WERI-Rb-1 (cell line): ENCODE data around the gene RGSL1.

Source experiments
- DNase-seq: peaks from one replicate; pipeline ENCODE4 v3.0.0-alpha.2; 2020
- H3K27ac ChIP-seq: fragments of 250-450 bp; sonication (Bioruptor Pico); 2 replicates; pipeline ENCODE4 v1.5.1; 2020; ENCODE audit warnings: mild to moderate bottlenecking, moderate library complexity
- H3K27me3 ChIP-seq: fragments of 250-450 bp; sonication (Bioruptor Pico); 2 replicates; pipeline ENCODE4 v1.5.1; 2021; ENCODE audit warnings: mild to moderate bottlenecking, low read depth, moderate library complexity; ENCODE audit not compliant: insufficient read depth, severe bottlenecking
- H3K36me3 ChIP-seq: fragments of 250-450 bp; sonication (Bioruptor Pico); 2 replicates; pipeline ENCODE4 v1.5.1; 2020; ENCODE audit warnings: mild to moderate bottlenecking, moderate library complexity
- H3K4me3 ChIP-seq: 2 replicates; pipeline ENCODE4 v1.5.1; 2011; ENCODE audit warnings: low read depth, mild to moderate bottlenecking, control low read depth, low read length
- H3K9me3 ChIP-seq: fragments of 250-450 bp; sonication (Bioruptor Pico); 2 replicates; pipeline ENCODE4 v1.5.1; 2021; ENCODE audit warnings: mild to moderate bottlenecking, moderate library complexity; ENCODE audit not compliant: severe bottlenecking
- CTCF ChIP-seq: IDR thresholded peaks from 2 replicates; pipeline ENCODE4 v1.5.1; 2011; ENCODE audit warnings: low read depth, mild to moderate bottlenecking, control low read depth, inconsistent platforms, low read length

The RGSL1 gene

GRCh38 chr1:182552527-182552926, 102.6 kb downstream of the RGSL1 start:
- no peaks in the 10 kb centered on the region for H3K9me3 ChIP-seq
- no peak overlapping the region for H3K27ac ChIP-seq
- no peak overlapping the region for H3K4me3 ChIP-seq
- no peaks in the 10 kb centered on the region for H3K36me3 ChIP-seq
- no peak for DNase-seq
- TF ChIP-seq CTCF = no peak
- no peaks in the 10 kb centered on the region for H3K27me3 ChIP-seq

- H3K9me3 ChIP-seq = no peaks in the 10 kb centered on the region
- H3K4me3 ChIP-seq = no peak overlapping the region
- H3K27me3 ChIP-seq = no peaks in the 10 kb centered on the region
- no peak for TF ChIP-seq CTCF
- no peaks in the 10 kb centered on the region for H3K36me3 ChIP-seq
- no peak for DNase-seq
- no peak overlapping the region for H3K27ac ChIP-seq
Observed at GRCh38 chr1:182555493-182555892, 105.5 kb downstream of the RGSL1 start.

GRCh38 chr1:182556279-182556678, 106.3 kb downstream of the RGSL1 start:
- Histone ChIP-seq H3K36me3 (no peaks in the 10 kb centered on the region), H3K27ac (no peak overlapping the region), H3K4me3 (no peak overlapping the region), H3K9me3 (no peaks in the 10 kb centered on the region), H3K27me3 (no peaks in the 10 kb centered on the region)
- no peak for TF ChIP-seq CTCF
- DNase-seq = peak; percentile 13

GRCh38 chr1:182560392-182560984, 110.5 kb downstream of the RGSL1 start:
- no peaks in the 10 kb centered on the region for H3K36me3 ChIP-seq
- DNase-seq = no peak
- no peak overlapping the region for H3K4me3 ChIP-seq
- no peaks in the 10 kb centered on the region for H3K27me3 ChIP-seq
- no peak overlapping the region for H3K27ac ChIP-seq
- TF ChIP-seq CTCF = no peak
- H3K9me3 ChIP-seq = no peaks in the 10 kb centered on the region

- no peak for DNase-seq
- Histone ChIP-seq H3K27me3 (no peaks in the 10 kb centered on the region), H3K27ac (no peak overlapping the region), H3K36me3 (no peaks in the 10 kb centered on the region), H3K4me3 (no peak overlapping the region), H3K9me3 (no peaks in the 10 kb centered on the region)
- no peak for TF ChIP-seq CTCF
Observed at GRCh38 chr1:182561456-182561855, 111.5 kb downstream of the RGSL1 start.

- H3K36me3 ChIP-seq = no peaks in the 10 kb centered on the region
- TF ChIP-seq CTCF = no peak
- H3K4me3 ChIP-seq = no peak overlapping the region
- no peak for DNase-seq
- no peaks in the 10 kb centered on the region for H3K9me3 ChIP-seq
- H3K27me3 ChIP-seq = no peaks in the 10 kb centered on the region
- no peak overlapping the region for H3K27ac ChIP-seq
Observed at GRCh38 chr1:182563095-182563494, 113.1 kb downstream of the RGSL1 start.
